ENCODE results near the gene TDRD1. TPM values are rescaled to one million over a fixed set of nuclear protein-coding genes. Genes with fewer than 3 reads are reported as not detected.

TDRD1 gene
- total and polyA plus RNA-seq, 2 donors (not counting 1 experiment from before 2014, with no cell fraction given) = 0.10 to 0.22 TPM

DNA sequence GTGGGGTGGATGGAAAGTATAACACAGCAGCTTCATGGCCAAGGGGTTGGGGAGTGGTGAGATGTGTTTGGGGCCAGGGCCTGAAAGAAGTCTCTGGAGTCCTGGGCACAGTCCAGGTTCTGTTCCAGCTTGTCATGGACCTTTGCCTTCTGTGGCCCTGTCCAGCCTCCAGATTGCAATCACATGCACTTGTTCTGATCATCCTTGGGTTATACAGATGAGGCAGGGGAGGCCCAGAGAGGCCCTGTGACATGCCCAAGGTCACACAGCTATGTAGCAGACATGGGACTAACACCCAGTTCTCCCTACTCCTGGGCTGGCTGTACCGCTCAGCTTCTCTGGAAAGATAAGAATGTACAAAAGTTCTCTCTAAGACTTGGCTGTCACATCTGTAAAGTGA, 71.6 kb downstream of the TDRD1 start:
- TF ChIP-seq, protein P1, sequence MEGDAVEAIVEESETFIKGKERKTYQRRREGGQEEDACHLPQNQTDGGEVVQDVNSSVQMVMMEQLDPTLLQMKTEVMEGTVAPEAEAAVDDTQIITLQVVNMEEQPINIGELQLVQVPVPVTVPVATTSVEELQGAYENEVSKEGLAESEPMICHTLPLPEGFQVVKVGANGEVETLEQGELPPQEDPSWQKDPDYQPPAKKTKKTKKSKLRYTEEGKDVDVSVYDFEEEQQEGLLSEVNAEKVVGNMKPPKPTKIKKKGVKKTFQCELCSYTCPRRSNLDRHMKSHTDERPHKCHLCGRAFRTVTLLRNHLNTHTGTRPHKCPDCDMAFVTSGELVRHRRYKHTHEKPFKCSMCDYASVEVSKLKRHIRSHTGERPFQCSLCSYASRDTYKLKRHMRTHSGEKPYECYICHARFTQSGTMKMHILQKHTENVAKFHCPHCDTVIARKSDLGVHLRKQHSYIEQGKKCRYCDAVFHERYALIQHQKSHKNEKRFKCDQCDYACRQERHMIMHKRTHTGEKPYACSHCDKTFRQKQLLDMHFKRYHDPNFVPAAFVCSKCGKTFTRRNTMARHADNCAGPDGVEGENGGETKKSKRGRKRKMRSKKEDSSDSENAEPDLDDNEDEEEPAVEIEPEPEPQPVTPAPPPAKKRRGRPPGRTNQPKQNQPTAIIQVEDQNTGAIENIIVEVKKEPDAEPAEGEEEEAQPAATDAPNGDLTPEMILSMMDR (IDR thresholded peaks at IDR 0.05) = no peak
- no peak for TF ChIP-seq EZH2 (IDR thresholded peaks at IDR 0.05; ENCODE audit: borderline replicate concordance, insufficient read depth, low read depth, low read length, poor library complexity, severe bottlenecking)
- H3K27ac Mint-ChIP-seq = no peak overlapping the region
- intact Hi-C loops (cut with micrococcal nuclease) = no loop called here

GRCh38 chr10:114252092-114252491, 72.9 kb downstream of the TDRD1 start:
- no peaks in the 10 kb centered on the region for H3K79me2 ChIP-seq (ENCODE audit: control insufficient read depth, insufficient read depth, low read length)
- TF ChIP-seq, protein P1 (IDR thresholded peaks at IDR 0.05) = no peak
- TF ChIP-seq EZH2 (IDR thresholded peaks at IDR 0.05; ENCODE audit: borderline replicate concordance, insufficient read depth, low read depth, low read length, poor library complexity, severe bottlenecking) = no peak
- no peak for DNase-seq
- Mint-ChIP-seq H3K27ac (no peak overlapping the region), H3K9me3 (ENCODE audit: insufficient read depth) (peaks cover 5% of the 10 kb centered on the region), H3K4me3 (no peak overlapping the region), H3K27me3 (peaks cover 11% of the 10 kb centered on the region), H3K4me1 (peaks cover 3% of the 10 kb centered on the region)
- no peak overlapping the region for H3K27ac ChIP-seq (ENCODE audit: low read length in 2 of 2)
- WGBS (ENCODE audit: insufficient coverage) = 87% methylated on average over 4 of the region's 5 CpGs
- no peak overlapping the region for H2AFZ ChIP-seq (ENCODE audit: insufficient read depth, low read depth, low read length, poor library complexity, severe bottlenecking)
- no peaks in the 10 kb centered on the region for H3K27me3 ChIP-seq (replicated peaks in 1 of 4; ENCODE audit: control extremely low read depth in 1 of 4, control insufficient read depth in 3 of 4, insufficient read depth in 4 of 4, low read length in 3 of 4)
- no peaks in the 10 kb centered on the region for H3K36me3 ChIP-seq (replicated peaks in 1 of 2; ENCODE audit: control extremely low read depth in 1 of 2, control insufficient read depth in 1 of 2, extremely low read depth in 1 of 2, insufficient read depth in 2 of 2, low read length in 1 of 2)
- intact Hi-C loops (cut with micrococcal nuclease) = no loop called here
- H3K4me2 ChIP-seq (replicated peaks; ENCODE audit: low read depth, low read length, poor library complexity, severe bottlenecking) = no peak overlapping the region
- H4K20me1 ChIP-seq (ENCODE audit: control insufficient read depth, insufficient read depth, low read length, poor library complexity, severe bottlenecking) = no peaks in the 10 kb centered on the region
- no peak overlapping the region for H3K4me3 ChIP-seq (ENCODE audit: control extremely low read depth in 1 of 5, extremely low read depth in 1 of 5, insufficient read depth in 1 of 5, low read depth in 2 of 5, low read length in 4 of 5)
- no peak overlapping the region for H3K9ac ChIP-seq (ENCODE audit: low read length)
- no peaks in the 10 kb centered on the region for H3K9me3 ChIP-seq (ENCODE audit: control extremely low read depth in 1 of 3, control insufficient read depth in 2 of 3, insufficient read depth in 1 of 3, low read length in 2 of 3)
- no peak for ATAC-seq (ENCODE audit: low read depth)
- POLR2A ChIA-PET = no interaction called here
- peaks cover 0 to 6% of the 10 kb centered on the region in 2 donors for H3K4me1 ChIP-seq (ENCODE audit: control insufficient read depth in 2 of 2, insufficient read depth in 2 of 2, low read length in 2 of 2)
- CTCF ChIA-PET = no interaction called here

More for the DNA sequence above, 71.6 kb downstream of the TDRD1 start:
- Mint-ChIP-seq H3K27me3 (peaks cover 14% of the 10 kb centered on the region), H3K9me3 (ENCODE audit: insufficient read depth) (peaks cover 5% of the 10 kb centered on the region), H3K4me1 (peaks cover 3% of the 10 kb centered on the region), H3K4me3 (no peak overlapping the region)
- WGBS (ENCODE audit: insufficient coverage) = no CpG with 5 or more reads among the region's 1 CpG
- H3K9me3 ChIP-seq (ENCODE audit: control extremely low read depth in 1 of 3, control insufficient read depth in 2 of 3, insufficient read depth in 1 of 3, low read length in 2 of 3) = no peaks in the 10 kb centered on the region
- DNase-seq = no peak
- peaks cover 0 to 4% of the 10 kb centered on the region in 2 donors for H3K4me1 ChIP-seq (ENCODE audit: control insufficient read depth in 2 of 2, insufficient read depth in 2 of 2, low read length in 2 of 2)
- no peak overlapping the region for H2AFZ ChIP-seq (ENCODE audit: insufficient read depth, low read depth, low read length, poor library complexity, severe bottlenecking)
- no peaks in the 10 kb centered on the region for H3K27me3 ChIP-seq (replicated peaks in 1 of 4; ENCODE audit: control extremely low read depth in 1 of 4, control insufficient read depth in 3 of 4, insufficient read depth in 4 of 4, low read length in 3 of 4)
- H3K27ac ChIP-seq (ENCODE audit: low read length in 2 of 2) = no peak overlapping the region
- no peaks in the 10 kb centered on the region for H4K20me1 ChIP-seq (ENCODE audit: control insufficient read depth, insufficient read depth, low read length, poor library complexity, severe bottlenecking)
- no peak overlapping the region for H3K4me3 ChIP-seq (ENCODE audit: control extremely low read depth in 1 of 5, extremely low read depth in 1 of 5, insufficient read depth in 1 of 5, low read depth in 2 of 5, low read length in 4 of 5)
- CTCF ChIA-PET = interaction anchor here (1.1 kb wide), 1 partner anchor 53 kb away, joined by 3 read pairs; no protein-coding TSS in a partner anchor
- ATAC-seq (ENCODE audit: low read depth) = no peak
- no peaks in the 10 kb centered on the region for H3K79me2 ChIP-seq (ENCODE audit: control insufficient read depth, insufficient read depth, low read length)
- no peaks in the 10 kb centered on the region for H3K36me3 ChIP-seq (replicated peaks in 1 of 2; ENCODE audit: control extremely low read depth in 1 of 2, control insufficient read depth in 1 of 2, extremely low read depth in 1 of 2, insufficient read depth in 2 of 2, low read length in 1 of 2)
- H3K9ac ChIP-seq (ENCODE audit: low read length) = no peak overlapping the region
- no peak overlapping the region for H3K4me2 ChIP-seq (replicated peaks; ENCODE audit: low read depth, low read length, poor library complexity, severe bottlenecking)
- POLR2A ChIA-PET = no interaction called here

Measured in B cell (primary cell).